IPS-18a (cell line): ENCODE measurements around the gene IRF2.
"Not testable (repeated sequence)": the region's sequence is repeated elsewhere in the genome, so short reads cannot be mapped to it uniquely, and the experiment has no call there.

ENCODE experiments used
- H3K27ac ChIP-seq: one replicate; pipeline ENCODE4 v1.5.1; 2013; ENCODE audit warnings: low read length
- H3K27me3 ChIP-seq: one replicate; pipeline ENCODE4 v1.6.1; 2013; ENCODE audit warnings: mild to moderate bottlenecking, low read length; ENCODE audit not compliant: control insufficient read depth, insufficient read depth
- H3K36me3 ChIP-seq: one replicate; pipeline ENCODE4 v1.6.1; 2013; ENCODE audit warnings: low read depth, low read length; ENCODE audit not compliant: control insufficient read depth
- H3K4me1 ChIP-seq: one replicate; pipeline ENCODE4 v1.6.1; 2013; ENCODE audit warnings: low read depth, low read length; ENCODE audit not compliant: control insufficient read depth
- H3K4me3 ChIP-seq: one replicate; pipeline ENCODE4 v1.5.1; 2013; ENCODE audit warnings: low read length
- H3K9ac ChIP-seq: one replicate; pipeline ENCODE4 v1.6.1; 2013; ENCODE audit warnings: mild to moderate bottlenecking, low read length, moderate library complexity
- H3K9me3 ChIP-seq: one replicate; pipeline ENCODE4 v1.6.1; 2013; ENCODE audit warnings: low read depth, low read length; ENCODE audit not compliant: control insufficient read depth

Gene IRF2

DNA sequence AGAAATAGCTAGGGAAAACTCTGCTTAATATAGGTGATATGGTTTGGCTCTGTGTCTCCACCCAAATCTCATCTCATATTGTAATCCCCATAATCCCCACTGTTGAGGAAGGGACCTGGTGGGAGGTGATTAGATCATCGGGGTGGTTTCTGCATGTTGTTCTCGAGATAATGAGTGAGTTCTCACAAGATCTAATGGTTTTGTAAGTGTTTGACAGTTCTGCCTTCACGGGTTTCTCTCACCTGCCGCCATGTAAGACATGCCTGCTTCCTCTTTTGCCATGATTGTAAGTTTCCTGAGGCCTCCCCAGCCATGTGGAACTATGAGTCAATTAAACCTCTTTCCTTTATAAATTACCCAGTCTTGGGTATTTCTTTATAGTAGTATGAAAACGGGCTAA is 94.1 kb downstream of the IRF2 start:
- H3K4me3 ChIP-seq, H3K9ac ChIP-seq, H3K36me3 ChIP-seq, H3K9me3 ChIP-seq, H3K27me3 ChIP-seq, H3K27ac ChIP-seq: not testable (repeated sequence)
- peaks cover 39% of the 10 kb centered on the region for H3K4me1 ChIP-seq

- Histone ChIP-seq H3K9ac (no peak overlapping the region), H3K36me3 (no peaks in the 10 kb centered on the region), H3K27ac (no peak overlapping the region), H3K4me3 (no peak overlapping the region), H3K9me3 (no peaks in the 10 kb centered on the region), H3K27me3 (no peaks in the 10 kb centered on the region), H3K4me1 (peaks cover 6% of the 10 kb centered on the region)
Measured at GRCh38 chr4:184376923-184377322, 97.4 kb downstream of the IRF2 start.

DNA sequence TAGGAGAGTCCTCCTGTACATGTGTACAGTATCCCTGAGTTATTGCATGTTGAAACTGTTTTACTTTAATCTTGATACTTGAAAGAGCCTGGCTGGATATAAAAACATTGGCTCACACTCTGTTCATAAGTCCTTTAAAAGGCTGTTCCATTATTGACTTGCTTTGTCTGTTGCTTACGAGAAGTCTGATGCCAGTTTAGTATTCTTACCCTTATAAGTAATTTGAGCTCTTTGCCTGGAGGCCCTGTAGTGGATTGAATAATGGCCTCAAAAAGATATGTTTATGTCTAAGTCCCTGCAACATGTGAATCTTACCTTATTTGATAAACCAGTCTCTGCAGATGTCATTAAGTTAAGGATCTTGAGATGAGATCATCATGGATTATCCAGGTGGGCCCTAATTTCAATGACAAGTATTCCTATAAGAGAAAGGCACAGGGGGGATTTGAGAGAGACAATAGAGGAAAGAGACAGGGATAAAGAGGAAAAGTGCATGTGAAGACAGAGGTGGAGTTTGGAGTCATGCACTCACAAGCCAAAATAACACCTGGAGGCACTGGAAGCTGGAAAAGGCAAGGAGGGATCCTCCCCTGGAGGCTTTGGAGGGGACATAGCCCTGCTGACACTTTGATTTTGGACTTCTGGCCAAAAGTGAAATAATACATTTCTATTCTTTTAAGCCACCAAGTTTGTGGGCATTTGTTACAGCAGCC is 98.1 kb downstream of the IRF2 start:
- Histone ChIP-seq H3K36me3 (no peaks in the 10 kb centered on the region), H3K9ac (no peak overlapping the region), H3K27ac (no peak overlapping the region), H3K4me1 (peaks cover 5% of the 10 kb centered on the region), H3K4me3 (no peak overlapping the region), H3K27me3 (no peaks in the 10 kb centered on the region), H3K9me3 (no peaks in the 10 kb centered on the region)

GRCh38 chr4:184375623-184376022 is 98.7 kb downstream of the IRF2 start:
- not testable (repeated sequence) for H3K27me3 ChIP-seq, H3K36me3 ChIP-seq, H3K4me1 ChIP-seq, H3K27ac ChIP-seq, H3K4me3 ChIP-seq, H3K9me3 ChIP-seq, H3K9ac ChIP-seq

DNA sequence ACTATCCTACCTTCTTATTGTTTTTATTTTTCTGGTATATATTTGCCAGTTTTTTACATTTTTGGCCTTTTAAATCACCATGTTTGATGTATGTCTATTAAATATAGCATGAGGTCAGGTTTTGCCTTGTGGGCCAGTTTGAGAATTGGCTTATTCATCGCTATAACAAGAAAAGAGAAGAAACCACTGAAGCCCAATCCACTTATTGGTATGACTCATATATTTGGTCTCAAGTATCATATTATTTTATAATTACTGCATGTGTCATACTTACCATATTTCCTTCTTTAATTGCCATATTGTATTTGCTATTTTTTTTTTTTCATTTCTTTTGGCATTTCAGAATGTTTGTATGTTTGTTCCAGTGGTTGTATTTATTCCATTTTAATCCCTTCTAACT is 99.3 kb downstream of the IRF2 start:
- no peaks in the 10 kb centered on the region for H3K9me3 ChIP-seq
- no peak overlapping the region for H3K9ac ChIP-seq
- H3K4me3 ChIP-seq, result no peak overlapping the region
- H3K36me3 ChIP-seq, result no peaks in the 10 kb centered on the region
- peaks cover 5% of the 10 kb centered on the region for H3K4me1 ChIP-seq
- H3K27ac ChIP-seq, result no peak overlapping the region
- H3K27me3 ChIP-seq, result no peaks in the 10 kb centered on the region

DNA sequence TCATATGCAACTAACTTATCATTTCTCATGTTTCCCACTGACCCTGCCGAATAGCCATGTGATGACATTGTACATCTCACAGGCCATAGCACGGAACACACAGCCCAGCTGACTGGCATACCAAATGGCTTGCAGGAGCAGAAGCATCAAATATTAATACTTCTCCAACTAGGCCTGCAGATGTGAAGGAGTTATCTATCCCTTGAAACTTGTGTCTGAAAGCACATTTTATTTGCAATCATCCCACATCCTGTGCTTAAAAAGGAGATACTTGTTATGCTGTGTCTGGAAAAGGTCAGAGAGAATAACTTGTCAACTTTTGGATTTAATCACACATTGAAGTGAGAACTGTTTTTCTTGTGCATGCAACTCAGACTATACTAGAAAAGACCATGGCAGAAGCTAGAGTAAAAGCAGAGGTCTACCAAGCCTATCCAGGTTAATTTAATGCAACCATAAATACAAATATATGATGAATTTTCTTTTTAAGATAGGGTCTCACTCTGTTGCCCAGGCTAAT is 100.4 kb downstream of the IRF2 start:
- Histone ChIP-seq H3K4me1 (peaks cover 5% of the 10 kb centered on the region), H3K27me3 (no peaks in the 10 kb centered on the region), H3K36me3 (no peaks in the 10 kb centered on the region), H3K27ac (no peak overlapping the region), H3K9me3 (no peaks in the 10 kb centered on the region), H3K9ac (no peak overlapping the region), H3K4me3 (no peak overlapping the region)

DNA sequence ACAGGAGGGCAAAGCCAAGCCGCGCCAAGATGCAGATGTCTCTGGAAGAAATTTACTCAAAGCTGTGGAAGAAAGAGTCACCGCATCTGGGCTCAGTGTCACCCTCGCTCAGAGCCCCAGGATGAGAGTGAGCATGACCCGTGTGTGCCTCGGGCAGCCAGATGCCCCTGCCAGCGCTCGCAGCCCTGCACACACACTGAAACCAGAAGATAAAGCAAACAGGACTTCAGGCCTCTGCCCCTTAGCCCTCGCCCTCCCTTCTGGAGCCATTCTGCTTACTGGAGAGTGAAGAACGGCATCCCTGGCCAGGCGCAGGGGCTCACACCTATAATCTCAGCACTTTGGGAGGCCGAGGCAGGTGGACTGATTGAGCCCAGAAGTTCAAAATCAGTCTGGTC is 103.0 kb downstream of the IRF2 start:
- Histone ChIP-seq H3K27ac (no peak overlapping the region), H3K4me1 (peaks cover 5% of the 10 kb centered on the region), H3K9ac (no peak overlapping the region)

GRCh38 chr4:184370711-184371389 is 103.5 kb downstream of the IRF2 start:
- H3K27me3 ChIP-seq, result no peaks in the 10 kb centered on the region
- no peaks in the 10 kb centered on the region for H3K9me3 ChIP-seq
- no peak overlapping the region for H3K9ac ChIP-seq
- no peaks in the 10 kb centered on the region for H3K4me1 ChIP-seq
- no peak overlapping the region for H3K27ac ChIP-seq
- no peaks in the 10 kb centered on the region for H3K36me3 ChIP-seq
- H3K4me3 ChIP-seq, result no peak overlapping the region

More for the DNA sequence above, 103.0 kb downstream of the IRF2 start:
- Histone ChIP-seq H3K36me3 (no peaks in the 10 kb centered on the region), H3K27me3 (no peaks in the 10 kb centered on the region), H3K9me3 (no peaks in the 10 kb centered on the region), H3K4me3 (no peak overlapping the region)

GRCh38 chr4:184369871-184370270 is 104.5 kb downstream of the IRF2 start:
- Histone ChIP-seq H3K9me3 (no peaks in the 10 kb centered on the region), H3K27me3 (no peaks in the 10 kb centered on the region), H3K27ac (no peak overlapping the region), H3K9ac (no peak overlapping the region), H3K4me3 (no peak overlapping the region), H3K36me3 (no peaks in the 10 kb centered on the region), H3K4me1 (no peaks in the 10 kb centered on the region)

- H3K27me3 ChIP-seq, result no peaks in the 10 kb centered on the region
- no peak overlapping the region for H3K9ac ChIP-seq
- H3K4me1 ChIP-seq, result no peaks in the 10 kb centered on the region
- H3K4me3 ChIP-seq, result no peak overlapping the region
- H3K36me3 ChIP-seq, result no peaks in the 10 kb centered on the region
- H3K27ac ChIP-seq, result no peak overlapping the region
- H3K9me3 ChIP-seq, result no peaks in the 10 kb centered on the region
Measured at GRCh38 chr4:184368731-184369130, 105.6 kb downstream of the IRF2 start.

DNA sequence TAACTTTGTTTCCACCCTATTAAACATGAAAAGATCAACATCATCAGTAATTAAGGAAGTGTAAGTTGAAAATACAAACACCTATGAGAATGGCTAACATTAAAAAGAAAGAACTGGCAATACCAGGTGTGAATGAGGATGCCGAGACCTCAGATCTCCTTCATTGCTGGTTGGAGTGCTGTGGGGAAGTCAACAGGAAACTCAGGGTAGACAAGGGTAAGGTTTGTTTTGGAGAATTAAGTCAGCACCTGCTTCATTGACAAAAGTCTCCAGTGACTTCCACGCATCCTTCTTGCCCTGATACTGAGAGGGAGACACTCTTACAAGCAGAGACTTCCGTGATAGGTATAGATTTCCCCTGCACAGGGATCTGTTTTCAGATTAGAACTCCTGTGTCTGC is 106.1 kb downstream of the IRF2 start:
- Histone ChIP-seq H3K4me1 (no peaks in the 10 kb centered on the region), H3K9me3 (no peaks in the 10 kb centered on the region), H3K27ac (no peak overlapping the region), H3K36me3 (no peaks in the 10 kb centered on the region), H3K9ac (no peak overlapping the region), H3K27me3 (no peaks in the 10 kb centered on the region), H3K4me3 (no peak overlapping the region)
